Thyroid gland (tissue), 4 donors: ENCODE measurements around the gene FXYD2. TPM values are rescaled to one million over a fixed set of nuclear protein-coding genes. Genes with fewer than 3 reads are reported as not detected.
A peak's percentile ranks its signal among the peaks of the same experiment; 100 is the strongest.

ENCODE experiments used
- DNase-seq, 2 donors: peaks; one replicate each; pipeline ENCODE4 v3.0.0-alpha.2; 2019
- H3K27ac ChIP-seq, 3 donors: fragments of 200-600 bp; sonication (generic); 1 replicate in 2 of 3; 2 replicates in 1 of 3; pipeline ENCODE4 v1.5.1; 2016 to 2019; ENCODE audit warnings: mild to moderate bottlenecking in 1 of 3, moderate library complexity in 1 of 3
- H3K27me3 ChIP-seq: fragments of 200-600 bp; sonication (generic); one replicate; pipeline ENCODE4 v1.5.1; 2019
- H3K36me3 ChIP-seq, 2 donors: fragments of 200-600 bp; sonication (generic); one replicate each; pipeline ENCODE4 v1.5.1; 2016 to 2019
- H3K4me1 ChIP-seq, 2 donors: fragments of 200-600 bp; sonication (generic); one replicate each; pipeline ENCODE4 v1.5.1; 2017 to 2019
- H3K4me3 ChIP-seq, 3 donors: fragments of 200-600 bp; sonication (generic); replicated peaks in 1 of 3; 1 replicate in 2 of 3; 2 replicates in 1 of 3; pipeline ENCODE4 v1.5.1; 2016; ENCODE audit warnings: mild to moderate bottlenecking in 1 of 3
- H3K9me3 ChIP-seq: fragments of 200-600 bp; sonication (generic); one replicate; pipeline ENCODE4 v1.5.1; 2017
- CTCF ChIP-seq, 6 experiments: fragments of 200-600 bp in 3 of 6; fragments of 450-650 bp in 3 of 6; sonication (generic) in 3 of 6; IDR thresholded peaks; one replicate each; pipeline ENCODE4 v1.5.1; 2016 to 2019; ENCODE audit warnings: antibody characterized with exemption in 6 of 6, mild to moderate bottlenecking in 2 of 6, inconsistent platforms in 1 of 6, moderate library complexity in 1 of 6
- POLR2A ChIP-seq, 2 donors: fragments of 450-650 bp; IDR thresholded peaks; one replicate each; pipeline ENCODE4 v1.6.1; 2017; ENCODE audit warnings: antibody characterized with exemption in 2 of 2, mild to moderate bottlenecking in 2 of 2, moderate library complexity in 1 of 2
- WGBS, 2 donors: methylation state at CpG; one replicate each; pipeline ENCODE4 v1.1.5; 2017; 5-methylcytosine and 5-hydroxymethylcytosine counted together
- intact Hi-C: fragments of 100-400 bp; cut with DNase I; formaldehyde crosslinking; loops from one replicate; pipeline ENCODE4 v1.15.1; 2023
- total RNA-seq, 4 donors: library from RNA; depleted of rRNA; stranded (reverse); fragments of >200 nt; gene quantifications; one replicate each; pipeline ENCODE4 v1.2.3, GENCODE V29; 2016

The FXYD2 gene
- total RNA-seq, 4 donors from 2014 or later: 0.42 to 2.8 (median 1.5) TPM

GRCh38 chr11:117827521-117828511 is 3.3 kb upstream of the FXYD2 start:
- no peak for DNase-seq
- Histone ChIP-seq H3K4me1 (peaks cover 0 to 34% of the 10 kb centered on the region in 2 donors), H3K9me3 (no peaks in the 10 kb centered on the region), H3K27me3 (no peaks in the 10 kb centered on the region), H3K4me3 (no peak overlapping the region), H3K36me3 (no peaks in the 10 kb centered on the region), H3K27ac (no peak overlapping the region)
- 75 to 89% methylated on average over 10 to 11 of the region's 15 CpGs for WGBS, 2 donors
- intact Hi-C loops: no loop called here
- TF ChIP-seq CTCF (IDR thresholded peaks at IDR 0.05) (no peak), POLR2A (IDR thresholded peaks at IDR 0.05) (no peak)

- no peaks in the 10 kb centered on the region for H3K27me3 ChIP-seq
- H3K36me3 ChIP-seq: no peaks in the 10 kb centered on the region
- no peak overlapping the region for H3K27ac ChIP-seq
- no peak for DNase-seq
- no peaks in the 10 kb centered on the region for H3K9me3 ChIP-seq
- no peak overlapping the region for H3K4me3 ChIP-seq
- intact Hi-C loops: no loop called here
- WGBS, 2 donors: 84 to 86% methylated on average over 3 of the region's 3 CpGs
- TF ChIP-seq CTCF (IDR thresholded peaks at IDR 0.05) (no peak), POLR2A (IDR thresholded peaks at IDR 0.05) (no peak)
- H3K4me1 ChIP-seq: peaks cover 0 to 28% of the 10 kb centered on the region in 2 donors
Observed at GRCh38 chr11:117826832-117827231, 2.3 kb upstream of the FXYD2 start.

GRCh38 chr11:117826190-117826570 is 1.6 kb upstream of the FXYD2 start:
- intact Hi-C loops: no loop called here
- Histone ChIP-seq H3K4me3 (no peak overlapping the region), H3K27me3 (no peaks in the 10 kb centered on the region)

GRCh38 chr11:117825538-117826189 is 1.1 kb upstream of the FXYD2 start:
- Histone ChIP-seq H3K27ac (peak overlapping the region in 1 of 3 donors; percentile 20), H3K4me3 (no peak overlapping the region), H3K9me3 (no peaks in the 10 kb centered on the region), H3K36me3 (no peaks in the 10 kb centered on the region), H3K27me3 (no peaks in the 10 kb centered on the region), H3K4me1 (peaks cover 0 to 28% of the 10 kb centered on the region in 2 donors)
- TF ChIP-seq CTCF (IDR thresholded peaks at IDR 0.05) (no peak), POLR2A (IDR thresholded peaks at IDR 0.05) (no peak)
- DNase-seq: no peak
- intact Hi-C loops: no loop called here
- 84 to 94% methylated on average over 8 of the region's 8 CpGs for WGBS, 2 donors

More at GRCh38 chr11:117826190-117826570, 1.6 kb upstream of the FXYD2 start:
- no peaks in the 10 kb centered on the region for H3K36me3 ChIP-seq
- no peak overlapping the region for H3K27ac ChIP-seq
- DNase-seq: no peak
- peaks cover 0 to 28% of the 10 kb centered on the region in 2 donors for H3K4me1 ChIP-seq
- H3K9me3 ChIP-seq: no peaks in the 10 kb centered on the region
- WGBS, 2 donors: 59 to 75% methylated on average over 10 of the region's 10 CpGs
- TF ChIP-seq POLR2A (IDR thresholded peaks at IDR 0.05): no peak
- TF ChIP-seq CTCF (IDR thresholded peaks at IDR 0.05): no peak
